HG02840 (cell line): ENCODE data around the gene TRIM39.
"Not testable (repeated sequence)": the region's sequence is repeated elsewhere in the genome, so short reads cannot be mapped to it uniquely, and the experiment has no call there.

Source experiments
- ATAC-seq: cut with Tn5 transposase; IDR thresholded peaks from one replicate; pipeline ENCODE4 v1.9.1; 2021; ENCODE audit warnings: mild to moderate bottlenecking, moderate library complexity, moderate number of reproducible peaks; ENCODE audit not compliant: unreplicated experiment, low FRiP score

Gene TRIM39

GRCh38 chr6:30359276-30359675 is 32.5 kb downstream of the TRIM39 start:
- ATAC-seq: no peak

- no peak for ATAC-seq
Observed at GRCh38 chr6:30360139-30360538, 33.4 kb downstream of the TRIM39 start.

- ATAC-seq: no peak
Observed at GRCh38 chr6:30361661-30362060, 34.9 kb downstream of the TRIM39 start.

GRCh38 chr6:30363459-30363858 is 36.7 kb downstream of the TRIM39 start:
- ATAC-seq: no peak

GRCh38 chr6:30364591-30364990 is 37.9 kb downstream of the TRIM39 start:
- ATAC-seq: no peak

- not testable (repeated sequence) for ATAC-seq
Observed at GRCh38 chr6:30369280-30369679, 42.6 kb downstream of the TRIM39 start.

GRCh38 chr6:30378290-30378937 is 51.7 kb downstream of the TRIM39 start:
- ATAC-seq: no peak

- ATAC-seq: no peak
Observed at GRCh38 chr6:30380464-30380863, 53.7 kb downstream of the TRIM39 start.

GRCh38 chr6:30386166-30386565 is 59.4 kb downstream of the TRIM39 start:
- no peak for ATAC-seq

- ATAC-seq: no peak
Observed at GRCh38 chr6:30391240-30391639, 64.5 kb downstream of the TRIM39 start.
